Caco-2 (cell line): ENCODE measurements around the gene NR1I3. TPM values are rescaled to one million over a fixed set of nuclear protein-coding genes. Genes with fewer than 3 reads are reported as not detected.
A peak's percentile ranks its signal among the peaks of the same experiment; 100 is the strongest.

Source experiments
- BruUV-seq: library from RNA; stranded (reverse); fragments of 400-500 nt; replicated peaks from 2 replicates; lab custom pipeline; 2021; lab: Mats Ljungman, UMichigan
- CTCF ChIA-PET: fragments of 300-600 bp; sonication (Branson Sonifier 250); formaldehyde crosslinking; loops from one replicate; lab custom pipeline; 2022; ENCODE audit warnings: antibody characterized with exemption; lab: Charles Lee
- POLR2A ChIA-PET: fragments of 300-600 bp; sonication (Branson Sonifier 250); formaldehyde crosslinking; loops from one replicate; lab custom pipeline; 2022; ENCODE audit warnings: antibody characterized with exemption; lab: Charles Lee
- DNase-seq, 2 experiments: peaks; one replicate each; pipeline versions ENCODE4 v3.0.0 to v3.0.0-alpha.2; 2020 to 2022
- H3K27me3 ChIP-seq: replicated peaks from 2 replicates; pipeline ENCODE4 v1.6.0; 2011; ENCODE audit warnings: low read length; ENCODE audit not compliant: control insufficient read depth, insufficient read depth
- H3K36me3 ChIP-seq: 2 replicates; pipeline ENCODE4 v1.5.1; 2011; ENCODE audit warnings: low read length; ENCODE audit not compliant: control insufficient read depth, insufficient read depth
- H3K4me1 ChIP-seq: fragments of 250-450 bp; sonication (Bioruptor Pico); 2 replicates; pipeline ENCODE4 v1.5.1; 2020; ENCODE audit warnings: mild to moderate bottlenecking
- H3K4me3 ChIP-seq: 2 replicates; pipeline ENCODE4 v1.5.1; 2011; ENCODE audit warnings: low read depth, mild to moderate bottlenecking, control low read depth, low read length
- H3K9me3 ChIP-seq: fragments of 250-450 bp; sonication (Bioruptor Pico); 2 replicates; pipeline ENCODE4 v1.5.1; 2020; ENCODE audit warnings: mild to moderate bottlenecking, moderate library complexity
- H3K27ac Mint-ChIP-seq: one replicate; pipeline ENCODE4 v1.8.0; 2022; ENCODE audit warnings: mixed read lengths; ENCODE audit not compliant: unreplicated experiment
- H3K27me3 Mint-ChIP-seq: one replicate; pipeline ENCODE4 v1.8.0; 2022; ENCODE audit warnings: mixed read lengths; ENCODE audit not compliant: insufficient read depth, unreplicated experiment
- H3K36me3 Mint-ChIP-seq: one replicate; pipeline ENCODE4 v1.8.0; 2022; ENCODE audit warnings: mild to moderate bottlenecking, mixed read lengths; ENCODE audit not compliant: insufficient read depth, unreplicated experiment
- H3K4me1 Mint-ChIP-seq: one replicate; pipeline ENCODE4 v1.8.0; 2022; ENCODE audit warnings: low read depth, mixed read lengths; ENCODE audit not compliant: unreplicated experiment
- H3K4me3 Mint-ChIP-seq: one replicate; pipeline ENCODE4 v1.8.0; 2022; ENCODE audit warnings: mild to moderate bottlenecking, moderate library complexity, mixed read lengths; ENCODE audit not compliant: unreplicated experiment
- H3K9me3 Mint-ChIP-seq: one replicate; pipeline ENCODE4 v1.8.0; 2022; ENCODE audit warnings: mixed read lengths; ENCODE audit not compliant: unreplicated experiment
- CTCF ChIP-seq, 2 experiments: fragments of 200-600 bp in 1 of 2; IDR thresholded peaks; 1 replicate in 1 of 2; 2 replicates in 1 of 2; pipeline versions ENCODE4 v1.5.1 to v1.8.0; 2011 to 2022; ENCODE audit warnings: antibody characterized with exemption in 1 of 2, control low read depth in 1 of 2, inconsistent platforms in 1 of 2, low read depth in 1 of 2, low read length in 1 of 2, mild to moderate bottlenecking in 1 of 2, moderate library complexity in 1 of 2; ENCODE audit not compliant: insufficient read depth in 1 of 2, severe bottlenecking in 1 of 2, unreplicated experiment in 1 of 2
- intact Hi-C: fragments of 100-400 bp; cut with micrococcal nuclease; formaldehyde crosslinking; loops from one replicate; pipeline ENCODE4 v1.10.0; 2022; ENCODE audit not compliant: unreplicated experiment
- microRNA-seq: library from miRNA; unstranded; fragments of <30 nt; microRNA quantifications from one replicate; pipeline ENCODE4 v1.2.0, GENCODE V29; 2022
- total RNA-seq: library from RNA; stranded (reverse); gene quantifications from 2 replicates; pipeline ENCODE4 v1.2.3, GENCODE V29; 2022

Gene NR1I3
- total RNA-seq, 1 experiment from 2014 or later, result not detected

- H3K4me3 ChIP-seq, result no peak overlapping the region
- peaks cover 6% of the 10 kb centered on the region for H3K4me1 Mint-ChIP-seq
- no peaks in the 10 kb centered on the region for H3K9me3 Mint-ChIP-seq
- DNase-seq, result no peak
- H3K27ac Mint-ChIP-seq, result no peak overlapping the region
- H3K36me3 ChIP-seq, result no peaks in the 10 kb centered on the region
- no peak for TF ChIP-seq CTCF (IDR thresholded peaks at IDR 0.05; ENCODE audit: insufficient read depth in 1 of 2, low read depth in 1 of 2, low read length in 1 of 2, severe bottlenecking in 1 of 2, unreplicated experiment in 1 of 2)
- no peaks in the 10 kb centered on the region for H3K9me3 ChIP-seq
- H3K27me3 ChIP-seq, result no peaks in the 10 kb centered on the region
- no peaks in the 10 kb centered on the region for H3K36me3 Mint-ChIP-seq
- POLR2A ChIA-PET, result no interaction called here
- no peak overlapping the region for H3K4me3 Mint-ChIP-seq
- CTCF ChIA-PET, result no interaction called here
- no TSS peak for BruUV-seq
- intact Hi-C loops, result no loop called here
- no peaks in the 10 kb centered on the region for H3K27me3 Mint-ChIP-seq
- no peaks in the 10 kb centered on the region for H3K4me1 ChIP-seq
Observed at GRCh38 chr1:161182214-161182613, 55.8 kb downstream of the NR1I3 start.

DNA sequence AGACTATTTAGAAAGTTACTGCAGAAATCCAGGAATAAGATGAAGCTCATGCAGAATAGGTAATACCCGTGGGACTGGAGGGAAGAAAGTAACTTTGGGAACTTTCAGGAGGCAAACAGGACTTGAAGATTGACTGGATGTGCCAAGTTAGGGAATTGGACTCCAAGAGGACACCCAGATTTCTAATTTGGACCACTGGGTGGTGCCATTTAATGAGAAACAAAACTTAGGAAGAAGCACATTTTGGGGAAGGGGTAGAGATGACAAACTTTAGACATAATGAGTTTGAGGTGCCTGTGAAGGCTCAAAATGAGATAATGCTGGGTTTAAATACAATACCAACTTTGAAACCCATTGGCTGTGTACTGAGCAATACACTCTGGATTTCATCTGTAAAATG, 57.4 kb downstream of the NR1I3 start:
- Histone ChIP-seq H3K4me3 (no peak overlapping the region), H3K27me3 (no peaks in the 10 kb centered on the region), H3K9me3 (no peaks in the 10 kb centered on the region), H3K4me1 (peaks cover 4% of the 10 kb centered on the region), H3K36me3 (no peaks in the 10 kb centered on the region; the same call in 1 of the 2 replicates)
- ChIA-PET CTCF (no interaction called here), POLR2A (no interaction called here)
- intact Hi-C loops, result loop anchor here (1.0 kb wide), 1 partner anchor 202 kb away; no protein-coding TSS in a partner anchor
- peaks cover 16% of the 10 kb centered on the region for H3K4me1 Mint-ChIP-seq
- peak; percentile 25 to 41 for TF ChIP-seq CTCF (IDR thresholded peaks at IDR 0.05; ENCODE audit: insufficient read depth in 1 of 2, low read depth in 1 of 2, low read length in 1 of 2, severe bottlenecking in 1 of 2, unreplicated experiment in 1 of 2)
- no peak overlapping the region for H3K27ac Mint-ChIP-seq
- BruUV-seq, result no TSS peak
- H3K36me3 Mint-ChIP-seq, result no peaks in the 10 kb centered on the region
- DNase-seq, result peak in 1 of 2 experiments; percentile 34
- no peaks in the 10 kb centered on the region for H3K27me3 Mint-ChIP-seq
- H3K9me3 Mint-ChIP-seq, result no peaks in the 10 kb centered on the region
- no peak overlapping the region for H3K4me3 Mint-ChIP-seq

DNA sequence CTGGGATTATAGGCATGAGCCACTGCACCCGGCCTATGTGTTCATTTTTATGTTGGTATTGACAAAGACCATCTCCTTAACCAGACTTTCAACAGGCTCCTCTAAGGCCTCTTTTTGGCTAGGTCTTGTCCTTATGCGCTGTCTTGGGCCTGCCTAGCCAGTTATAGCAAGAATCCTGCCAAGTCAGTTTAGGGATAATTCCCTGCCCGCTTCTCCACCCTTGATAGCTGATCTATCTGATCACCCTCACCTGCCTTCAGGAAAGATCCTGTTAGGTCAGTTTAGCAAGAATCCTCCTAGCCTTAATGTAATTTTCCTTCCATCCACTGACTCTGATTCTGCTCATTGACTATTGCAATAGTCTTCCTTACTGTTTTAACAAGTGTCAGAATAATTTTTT, 58.3 kb downstream of the NR1I3 start:
- Histone ChIP-seq H3K4me1 (peaks cover 4% of the 10 kb centered on the region), H3K27me3 (no peaks in the 10 kb centered on the region), H3K36me3 (peaks cover 2% of the 10 kb centered on the region; the same call in 1 of the 2 replicates), H3K9me3 (no peaks in the 10 kb centered on the region), H3K4me3 (no peak overlapping the region)
- peaks cover 8% of the 10 kb centered on the region for H3K36me3 Mint-ChIP-seq
- no peak for DNase-seq
- no peaks in the 10 kb centered on the region for H3K9me3 Mint-ChIP-seq
- H3K4me1 Mint-ChIP-seq, result peaks cover 20% of the 10 kb centered on the region
- intact Hi-C loops, result loop anchor here (1.0 to 5.0 kb wide), 2 partner anchors 62 to 203 kb away; partner anchors contain the start of genes NIT1 and PFDN2
- POLR2A ChIA-PET, result no interaction called here
- no peak for TF ChIP-seq CTCF (IDR thresholded peaks at IDR 0.05; ENCODE audit: insufficient read depth in 1 of 2, low read depth in 1 of 2, low read length in 1 of 2, severe bottlenecking in 1 of 2, unreplicated experiment in 1 of 2)
- CTCF ChIA-PET, result no interaction called here
- H3K27me3 Mint-ChIP-seq, result no peaks in the 10 kb centered on the region
- no TSS peak for BruUV-seq
- H3K27ac Mint-ChIP-seq, result no peak overlapping the region
- no peak overlapping the region for H3K4me3 Mint-ChIP-seq

Small RNA genes within 50 kb of the gene (microRNA-seq; reads per million reads assigned to microRNA genes)
- 0.93 reads per million for gene MIR5187

Other genes with a start within 250 kb of the NR1I3 start
- gene F11R, start 217.1 kb downstream of the NR1I3 start, total RNA-seq, result 182 and 196 TPM in 2 replicates
- 24.8 and 26.8 TPM in 2 replicates for gene TSTD1, start 199.2 kb downstream of the NR1I3 start, total RNA-seq
- 49.7 and 52.7 TPM in 2 replicates for gene USF1, start 192.2 kb downstream of the NR1I3 start, total RNA-seq
- not detected in 2 replicates for gene ARHGAP30, start 168.3 kb downstream of the NR1I3 start, total RNA-seq
- gene NECTIN4, start 148.6 kb downstream of the NR1I3 start, total RNA-seq, result 0.20 and 0.74 TPM in 2 replicates
- gene KLHDC9, start 139.8 kb downstream of the NR1I3 start, total RNA-seq, result 2.0 and 2.2 TPM in 2 replicates
- 80.0 and 88.0 TPM in 2 replicates for gene PFDN2, start 120.2 kb downstream of the NR1I3 start, total RNA-seq
- 41.8 and 42.1 TPM in 2 replicates for gene NIT1, start 120.1 kb downstream of the NR1I3 start, total RNA-seq
- 33.8 and 37.0 TPM in 2 replicates for gene DEDD, start 105.5 kb downstream of the NR1I3 start, total RNA-seq
- 98.2 and 105 TPM in 2 replicates for gene UFC1, start 84.2 kb downstream of the NR1I3 start, total RNA-seq
- gene USP21, start 78.7 kb downstream of the NR1I3 start, total RNA-seq, result 38.2 and 39.8 TPM in 2 replicates
- gene PPOX, start 71.8 kb downstream of the NR1I3 start, total RNA-seq, result 25.0 and 25.4 TPM in 2 replicates
- 39.6 and 48.1 TPM in 2 replicates for gene B4GALT3, start 60.7 kb downstream of the NR1I3 start, total RNA-seq
- gene ADAMTS4, start 39.1 kb downstream of the NR1I3 start, total RNA-seq, result 0.23 and 0.32 TPM in 2 replicates
- 110 and 115 TPM in 2 replicates for gene NDUFS2, start 35.8 kb downstream of the NR1I3 start, total RNA-seq
- 1.5 and 2.6 TPM in 2 replicates for gene FCER1G, start 22.9 kb downstream of the NR1I3 start, total RNA-seq
- 711 and 784 TPM in 2 replicates for gene APOA2, start 14.6 kb downstream of the NR1I3 start, total RNA-seq
- gene TOMM40L, start 12.1 kb downstream of the NR1I3 start, total RNA-seq, result 23.1 and 24.0 TPM in 2 replicates
- 2.5 and 3.3 TPM in 2 replicates for gene PCP4L1, start 20.5 kb upstream of the NR1I3 start, total RNA-seq
- gene MPZ, start 71.8 kb upstream of the NR1I3 start, total RNA-seq, result 0.20 and 0.23 TPM in 2 replicates
- gene SDHC, start 76.2 kb upstream of the NR1I3 start, total RNA-seq, result 261 and 268 TPM in 2 replicates
- gene CFAP126, start 129.7 kb upstream of the NR1I3 start, total RNA-seq, result not detected in 2 replicates